IMR-90 (cell line): ENCODE measurements around the gene ZSWIM8. TPM values are rescaled to one million over a fixed set of nuclear protein-coding genes. Genes with fewer than 3 reads are reported as not detected.

Experiments used
- ATAC-seq: fragments of 200-7000 bp; cut with Tn5 transposase; 2 replicates; pipeline ENCODE4 v1.9.1; 2020; ENCODE audit warnings: low read depth, mild to moderate bottlenecking, moderate library complexity
- BruUV-seq: library from RNA; stranded (reverse); fragments of 400-500 nt; replicated peaks from 2 replicates; lab custom pipeline; 2021; lab: Mats Ljungman, UMichigan
- CTCF ChIA-PET: fragments of 300-600 bp; formaldehyde crosslinking; extraction: SDS; loops from one replicate; lab custom pipeline; 2021; ENCODE audit warnings: antibody characterized with exemption; lab: Yijun Ruan, JAX
- POLR2A ChIA-PET: fragments of 300-600 bp; sonication (Branson Sonifier 250); formaldehyde crosslinking; loops from one replicate; lab custom pipeline; 2022; ENCODE audit warnings: antibody characterized with exemption; ENCODE audit not compliant: unreplicated experiment; lab: Charles Lee
- DNase-seq: peaks from one replicate; pipeline ENCODE4 v3.0.0; 2013
- H2AFZ ChIP-seq: replicated peaks from 2 replicates; pipeline ENCODE3; 2013; ENCODE audit warnings: low read length, mild to moderate bottlenecking; ENCODE audit not compliant: poor library complexity
- H2AK5ac ChIP-seq: 2 replicates; pipeline ENCODE4 v1.6.1; 2013; ENCODE audit warnings: low read depth, low read length, inconsistent platforms
- H2AK9ac ChIP-seq: replicated peaks from 2 replicates; pipeline ENCODE3; 2013; ENCODE audit warnings: mild to moderate bottlenecking, low read depth, low read length, moderate library complexity; ENCODE audit not compliant: poor library complexity
- H2BK120ac ChIP-seq: 2 replicates; pipeline ENCODE4 v1.6.1; 2013; ENCODE audit warnings: low read depth, low read length, inconsistent platforms
- H2BK15ac ChIP-seq: 3 replicates; pipeline ENCODE4 v1.6.1; 2013; ENCODE audit warnings: low read depth, low read length, inconsistent platforms
- H2BK20ac ChIP-seq: 2 replicates; pipeline ENCODE4 v1.6.1; 2013; ENCODE audit warnings: low read depth, mild to moderate bottlenecking, inconsistent platforms, low read length, moderate library complexity
- H2BK5ac ChIP-seq: 2 replicates; pipeline ENCODE4 v1.6.1; 2013; ENCODE audit warnings: mild to moderate bottlenecking, low read depth, low read length, inconsistent platforms; ENCODE audit not compliant: poor library complexity, severe bottlenecking
- H3K14ac ChIP-seq: replicated peaks from 2 replicates; pipeline ENCODE4 v1.6.1; 2013; ENCODE audit warnings: low read depth, low read length, inconsistent platforms
- H3K18ac ChIP-seq: 2 replicates; pipeline ENCODE4 v1.6.1; 2013; ENCODE audit warnings: low read depth, low read length, control low read depth
- H3K23ac ChIP-seq: 2 replicates; pipeline ENCODE4 v1.6.1; 2013; ENCODE audit warnings: low read depth, low read length, inconsistent platforms
- H3K27ac ChIP-seq: 2 replicates; pipeline ENCODE4 v1.5.1; 2013; ENCODE audit warnings: mild to moderate bottlenecking, control low read depth, low read length; ENCODE audit not compliant: insufficient read depth
- H3K27me3 ChIP-seq: 2 replicates; pipeline ENCODE4 v1.6.1; 2013; ENCODE audit warnings: low read length; ENCODE audit not compliant: control insufficient read depth, insufficient read depth
- H3K36me3 ChIP-seq: 2 replicates; pipeline ENCODE4 v1.6.1; 2013; ENCODE audit warnings: low read length, mixed read lengths; ENCODE audit not compliant: control insufficient read depth, insufficient read depth
- H3K4ac ChIP-seq: 2 replicates; pipeline ENCODE4 v1.6.1; 2013; ENCODE audit warnings: low read depth, low read length, inconsistent platforms
- H3K4me1 ChIP-seq: 2 replicates; pipeline ENCODE4 v1.6.1; 2013; ENCODE audit warnings: low read length, mixed read lengths; ENCODE audit not compliant: control insufficient read depth, insufficient read depth
- H3K4me2 ChIP-seq: 2 replicates; pipeline ENCODE4 v1.6.1; 2013; ENCODE audit warnings: low read depth, mild to moderate bottlenecking, control low read depth, low read length, moderate library complexity
- H3K4me3 ChIP-seq: 2 replicates; pipeline ENCODE4 v1.5.1; 2013; ENCODE audit warnings: low read depth, mild to moderate bottlenecking, control low read depth, low read length, moderate library complexity; ENCODE audit not compliant: insufficient read depth
- H3K56ac ChIP-seq: 2 replicates; pipeline ENCODE4 v1.6.1; 2013; ENCODE audit warnings: low read length, inconsistent platforms; ENCODE audit not compliant: insufficient read depth; ENCODE audit errors: extremely low read depth
- H3K79me1 ChIP-seq, 2 experiments: 2 replicates each; pipeline ENCODE4 v1.6.1; 2013; ENCODE audit warnings: low read length in 2 of 2, inconsistent platforms in 1 of 2, low read depth in 1 of 2
- H3K9ac ChIP-seq: 2 replicates; pipeline ENCODE4 v1.6.1; 2013; ENCODE audit warnings: low read depth, low read length, control low read depth
- H3K9me1 ChIP-seq: 2 replicates; pipeline ENCODE4 v1.6.1; 2013; ENCODE audit warnings: low read length, inconsistent platforms; ENCODE audit not compliant: insufficient read depth
- H3K9me3 ChIP-seq: 2 replicates; pipeline ENCODE4 v1.6.1; 2013; ENCODE audit warnings: low read length; ENCODE audit not compliant: control insufficient read depth, insufficient read depth
- H4K20me1 ChIP-seq: 2 replicates; pipeline ENCODE4 v1.6.1; 2013; ENCODE audit warnings: low read length, inconsistent platforms; ENCODE audit not compliant: insufficient read depth
- H4K5ac ChIP-seq: 2 replicates; pipeline ENCODE4 v1.6.1; 2013; ENCODE audit warnings: mild to moderate bottlenecking, low read depth, low read length, control low read depth
- H4K8ac ChIP-seq, 2 experiments: 2 replicates each; pipeline ENCODE4 v1.6.1; 2013; ENCODE audit warnings: low read depth in 2 of 2, low read length in 2 of 2, control low read depth in 1 of 2, inconsistent platforms in 1 of 2
- H4K91ac ChIP-seq: 2 replicates; pipeline ENCODE4 v1.6.1; 2013; ENCODE audit warnings: low read depth, low read length, inconsistent platforms; ENCODE audit not compliant: insufficient read depth
- BHLHE40 ChIP-seq: fragments of 150-350 bp; IDR thresholded peaks from 2 replicates; pipeline ENCODE4 v1.6.1; 2016; ENCODE audit warnings: mild to moderate bottlenecking, low read depth, low read length
- CEBPB ChIP-seq: IDR thresholded peaks from 2 replicates; pipeline ENCODE4 v1.6.1; 2012; ENCODE audit warnings: low read depth, low read length, improper control_type of control experiment
- CHD1 ChIP-seq: IDR thresholded peaks from 2 replicates; pipeline ENCODE4 v1.6.1; 2012; ENCODE audit warnings: low read depth, low read length, improper control_type of control experiment
- CTCF ChIP-seq: conservative IDR thresholded peaks from 2 replicates; pipeline ENCODE4 v1.5.1; 2012; ENCODE audit warnings: mild to moderate bottlenecking, low read depth, low read length, improper control_type of control experiment
- ELK1 ChIP-seq: fragments of 150-350 bp; IDR thresholded peaks from 2 replicates; pipeline ENCODE4 v1.6.1; 2016; ENCODE audit warnings: low read depth, mild to moderate bottlenecking, low read length, moderate library complexity, borderline replicate concordance
- FOS ChIP-seq: fragments of 150-350 bp; IDR thresholded peaks from 2 replicates; pipeline ENCODE4 v1.6.1; 2016; ENCODE audit warnings: low read depth, low read length
- MAFK ChIP-seq: IDR thresholded peaks from 2 replicates; pipeline ENCODE4 v1.6.1; 2012; ENCODE audit warnings: low read depth, low read length, improper control_type of control experiment
- MAZ ChIP-seq: IDR thresholded peaks from 2 replicates; pipeline ENCODE4 v1.6.1; 2012; ENCODE audit warnings: low read depth, mild to moderate bottlenecking, low read length, improper control_type of control experiment, moderate library complexity, borderline replicate concordance
- MXI1 ChIP-seq: IDR thresholded peaks from 2 replicates; pipeline ENCODE4 v1.6.1; 2012; ENCODE audit warnings: low read depth, mild to moderate bottlenecking, low read length, moderate library complexity, borderline replicate concordance
- NFE2L2 ChIP-seq: fragments of 150-350 bp; IDR thresholded peaks from 2 replicates; pipeline ENCODE4 v1.6.1; 2016; ENCODE audit warnings: low read depth, mild to moderate bottlenecking, low read length
- POLR2A ChIP-seq: IDR thresholded peaks from 2 replicates; pipeline ENCODE4 v1.6.1; 2012; ENCODE audit warnings: mild to moderate bottlenecking, low read depth, low read length
- RAD21 ChIP-seq: IDR thresholded peaks from 2 replicates; pipeline ENCODE4 v1.6.1; 2012; ENCODE audit warnings: low read length, improper control_type of control experiment
- RCOR1 ChIP-seq: IDR thresholded peaks from 2 replicates; pipeline ENCODE4 v1.6.1; 2012; ENCODE audit warnings: mild to moderate bottlenecking, low read length, improper control_type of control experiment; ENCODE audit not compliant: insufficient replicate concordance
- RFX5 ChIP-seq: IDR thresholded peaks from 2 replicates; pipeline ENCODE4 v1.8.0; 2012; ENCODE audit warnings: low read depth, mild to moderate bottlenecking, low read length, moderate library complexity
- SMC3 ChIP-seq: fragments of 150-350 bp; IDR thresholded peaks from 2 replicates; pipeline ENCODE4 v1.6.1; 2016; ENCODE audit warnings: low read depth, mild to moderate bottlenecking, antibody characterized with exemption, low read length, moderate library complexity
- USF2 ChIP-seq: fragments of 150-350 bp; IDR thresholded peaks from 2 replicates; pipeline ENCODE4 v1.6.1; 2017; ENCODE audit warnings: mild to moderate bottlenecking, antibody characterized with exemption, low read length, low read depth
- WGBS, 2 experiments: methylation state at CpG; one replicate each; pipeline versions ENCODE4 v1.1.5 to v1.1.7; 2013; ENCODE audit warnings: missing lambda C conversion rate in 2 of 2; ENCODE audit not compliant: insufficient read length in 1 of 2; ENCODE audit errors: extremely low coverage in 2 of 2; 5-methylcytosine and 5-hydroxymethylcytosine counted together
- dilution Hi-C: fragments of 300-500 bp; cut with HindIII; formaldehyde crosslinking; loops from one replicate; pipeline ENCODE4 v1.14.3; 2018; ENCODE audit warnings: low sequenced_read_pairs; ENCODE audit not compliant: unreplicated experiment
- in situ Hi-C: fragments of 300-500 bp; cut with MboI; formaldehyde crosslinking; loops from 3 replicates; pipeline ENCODE4 v1.14.3; 2019; ENCODE audit warnings: low sequenced_read_pairs, inconsistent platforms, mixed read lengths
- intact Hi-C: fragments of 100-400 bp; cut with micrococcal nuclease; formaldehyde crosslinking; loops from 2 replicates; pipeline ENCODE4 v1.10.0; 2022
- polyA plus RNA-seq, 3 experiments: library from polyadenylated mRNA; depleted of rRNA; stranded (reverse); fragments of >200 nt; gene quantifications; 2 replicates each; pipeline ENCODE4 v1.2.3, GENCODE V29; 2012; ENCODE audit warnings: low replicate concordance in 1 of 3
- total RNA-seq: library from RNA; depleted of rRNA; stranded (reverse); fragments of >200 nt; gene quantifications from 2 replicates; pipeline ENCODE4 v1.2.3, GENCODE V29; 2012

Gene ZSWIM8
- total and polyA plus RNA-seq, 2 of the 4 experiments (the other 2 are of a cell fraction) = 16.8 to 103 TPM

GRCh38 chr10:73818402-73818801 lies 33.0 kb downstream of the ZSWIM8 start:
- ChIA-PET POLR2A (no interaction called here), CTCF (no interaction called here)
- Histone ChIP-seq H3K9ac (no peak overlapping the region), H4K5ac (no peak overlapping the region), H3K27ac (no peak overlapping the region), H3K27me3 (no peaks in the 10 kb centered on the region), H3K4me1 (peaks cover 10% of the 10 kb centered on the region), H2BK15ac (no peak overlapping the region), H2BK20ac (no peak overlapping the region), H2BK5ac (no peak overlapping the region), H3K36me3 (peaks cover 28% of the 10 kb centered on the region), H3K56ac (no peak overlapping the region), H2AFZ (no peak overlapping the region), H4K8ac (no peak overlapping the region), H3K9me1 (peaks cover 10% of the 10 kb centered on the region; the same call in 1 of the 2 replicates), H3K4ac (no peak overlapping the region), H3K9me3 (no peaks in the 10 kb centered on the region), H3K18ac (no peak overlapping the region), H3K4me3 (no peak overlapping the region), H3K14ac (no peak overlapping the region), H4K20me1 (no peaks in the 10 kb centered on the region), H3K23ac (no peak overlapping the region), H3K4me2 (no peak overlapping the region), H3K79me1 (peaks cover 0 to 9% of the 10 kb centered on the region in 2 experiments; a peak in 1 of 4 replicates), H4K91ac (no peak overlapping the region; the same call in 1 of the 2 replicates), H2AK9ac (no peak overlapping the region), H2BK120ac (no peak overlapping the region), H2AK5ac (0 out of 2 replicates have a peak overlapping the region, but pooled peaks have one; percentile 26)
- intact Hi-C loops = no loop called here
- 100% methylated on average over 5 of the region's 10 CpGs; no CpG with 5 or more reads in 1 of the 2 experiments for WGBS, 2 experiments
- BruUV-seq = no TSS peak
- TF ChIP-seq MAFK = no peak
- TF ChIP-seq BHLHE40 = no peak
- no peak for TF ChIP-seq SMC3
- no peak for TF ChIP-seq POLR2A
- no peak for TF ChIP-seq RFX5
- no peak for TF ChIP-seq FOS
- no peak for TF ChIP-seq CHD1
- TF ChIP-seq USF2 = no peak
- TF ChIP-seq CEBPB = no peak
- no peak for TF ChIP-seq RCOR1
- TF ChIP-seq MAZ = no peak
- TF ChIP-seq NFE2L2 = no peak
- TF ChIP-seq CTCF = no peak
- TF ChIP-seq ELK1 = no peak
- TF ChIP-seq RAD21 = no peak
- TF ChIP-seq MXI1 = no peak
- DNase-seq (no peak), ATAC-seq (no peak)
- in situ Hi-C loops = no loop called here
- dilution Hi-C loops = no loop called here
